ENCODE results near the gene TMEM132C. TPM values are rescaled to one million over a fixed set of nuclear protein-coding genes. Genes with fewer than 3 reads are reported as not detected.
A peak's percentile ranks its signal among the peaks of the same experiment; 100 is the strongest.

TMEM132C gene
- total and polyA plus RNA-seq, 2 of the 8 experiments (the other 6 are each of a cell fraction or from before 2014, with no cell fraction given), result 0.23 to 0.76 TPM

DNA sequence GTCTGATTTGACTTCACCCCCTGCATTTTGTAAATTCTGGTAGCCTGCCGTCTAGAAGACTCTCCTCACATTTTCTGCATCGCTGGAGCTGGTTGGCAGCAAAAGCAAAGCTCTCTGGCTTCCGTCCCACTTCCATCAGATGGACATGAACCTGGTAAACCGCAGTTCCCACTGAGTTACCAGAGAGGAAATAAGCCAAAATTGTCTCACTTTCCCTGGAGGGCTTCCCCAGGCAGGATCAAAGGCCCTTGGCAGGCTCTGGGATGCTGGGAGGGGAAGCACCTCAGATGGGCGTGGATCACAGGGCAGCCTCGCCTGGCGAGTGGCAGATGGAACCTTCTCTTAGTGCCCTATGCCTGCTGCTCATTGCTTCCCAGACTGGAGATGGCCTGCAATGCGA lies 243.5 kb downstream of the TMEM132C start:
- H3K9ac ChIP-seq (replicated peaks in 1 of 4; ENCODE audit: extremely low read depth in 1 of 4, low read depth in 3 of 4, low read length in 3 of 4), result no peak overlapping the region
- H2BK15ac ChIP-seq (ENCODE audit: low read length), result no peak overlapping the region
- no peaks in the 10 kb centered on the region for H3K79me2 ChIP-seq (ENCODE audit: control insufficient read depth in 1 of 2, insufficient read depth in 2 of 2, low read length in 2 of 2)
- H3K14ac ChIP-seq (ENCODE audit: insufficient read length), result no peak overlapping the region
- ChIA-PET POLR2A (ENCODE audit: partially characterized antibody) (no interaction called here), CTCF (ENCODE audit: partially characterized antibody) (interaction anchor here (0.8 to 0.9 kb wide), 2 partner anchors 31 to 104 kb away, joined by 3 read pairs; no protein-coding TSS in a partner anchor)
- FAIRE-seq (no peak), DNase-seq (ENCODE audit: low read depth in 1 of 2, low spot score in 2 of 2) (no peak)
- peak overlapping the region; percentile 49; the same call in 1 of the 2 replicates for H2BK20ac ChIP-seq (ENCODE audit: low read length)
- H4K8ac ChIP-seq (ENCODE audit: extremely low read depth, insufficient read depth, low read length), result no peak overlapping the region
- no peaks in the 10 kb centered on the region for H4K20me1 ChIP-seq (replicated peaks in 1 of 2; ENCODE audit: control insufficient read depth in 1 of 2, insufficient read depth in 2 of 2, low read length in 2 of 2)
- no peak overlapping the region for H3K4me2 ChIP-seq (ENCODE audit: insufficient read depth in 1 of 2, low read depth in 2 of 2, low read length in 2 of 2)
- H3K79me1 ChIP-seq (ENCODE audit: low read depth, low read length), result no peaks in the 10 kb centered on the region
- no peak overlapping the region for H2AFZ ChIP-seq (ENCODE audit: low read length)
- peak overlapping the region; percentile 63; the same call in 1 of the 2 replicates for H2BK12ac ChIP-seq (ENCODE audit: low read depth, low read length)
- H3K36me3 ChIP-seq (ENCODE audit: control insufficient read depth in 2 of 4, insufficient read depth in 4 of 4, low read length in 3 of 4), result no peaks in the 10 kb centered on the region
- peaks cover 3 to 13% of the 10 kb centered on the region in 2 experiments; a peak in 2 of 4 replicates for H3K9me3 ChIP-seq (ENCODE audit: insufficient read depth in 2 of 2, low read depth in 1 of 2, low read length in 1 of 2)
- H4K5ac ChIP-seq (ENCODE audit: insufficient read length, low read depth, low read length), result no peak overlapping the region
- H3K4ac ChIP-seq (replicated peaks; ENCODE audit: insufficient read length, low read depth, low read length), result no peak overlapping the region
- H3K23me2 ChIP-seq (ENCODE audit: low read depth, low read length), result no peaks in the 10 kb centered on the region
- H3K56ac ChIP-seq (replicated peaks; ENCODE audit: insufficient read length, low read depth, low read length), result no peak overlapping the region
- no peak for TF ChIP-seq HDAC6 (IDR thresholded peaks at IDR 0.05; ENCODE audit: low read depth, low read length)
- no peak for TF ChIP-seq NRF1 (IDR thresholded peaks at IDR 0.05; ENCODE audit: low read depth, low read length)
- TF ChIP-seq SP4 (IDR thresholded peaks at IDR 0.05; ENCODE audit: low read length), result no peak
- TF ChIP-seq ASH2L (IDR thresholded peaks at IDR 0.05; ENCODE audit: low read length), result no peak
- no peak for TF ChIP-seq TAF7 (optimal IDR thresholded peaks at IDR 0.05; ENCODE audit: borderline replicate concordance, low read depth, low read length)
- TF ChIP-seq POLR2AphosphoS5 (IDR thresholded peaks at IDR 0.05; ENCODE audit: low read depth, low read length), result no peak
- TF ChIP-seq, protein P1, sequence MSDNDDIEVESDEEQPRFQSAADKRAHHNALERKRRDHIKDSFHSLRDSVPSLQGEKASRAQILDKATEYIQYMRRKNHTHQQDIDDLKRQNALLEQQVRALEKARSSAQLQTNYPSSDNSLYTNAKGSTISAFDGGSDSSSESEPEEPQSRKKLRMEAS (IDR thresholded peaks at IDR 0.05), result no peak
- H4K91ac ChIP-seq (replicated peaks; ENCODE audit: insufficient read length, low read length), result no peak overlapping the region
- peak overlapping the region; percentile 91; the same call in 1 of the 2 replicates for H2AK5ac ChIP-seq (ENCODE audit: low read depth, low read length)
- H3K27ac ChIP-seq (ENCODE audit: low read depth, low read length), result no peak overlapping the region
- no peak overlapping the region for H2BK5ac ChIP-seq (ENCODE audit: low read depth, low read length)
- WGBS, 2 experiments (ENCODE audit: extremely low coverage in 1 of 2, insufficient coverage in 1 of 2, insufficient read length in 1 of 2, insufficient replicate concordance in 2 of 2, low coverage in 1 of 2, low lambda C conversion rate in 2 of 2, missing lambda C conversion rate in 1 of 2), result 91% methylated on average over 7 of the region's 8 CpGs; no CpG with 5 or more reads in 1 of the 2 experiments
- H2BK120ac ChIP-seq (replicated peaks; ENCODE audit: low read depth, low read length), result no peak overlapping the region
- H3K4me3 ChIP-seq (ENCODE audit: extremely low read depth in 1 of 4, insufficient read depth in 2 of 4, low read depth in 3 of 4, low read length in 4 of 4), result no peak overlapping the region
- no peak overlapping the region for H3K23ac ChIP-seq (ENCODE audit: insufficient read length)
- no peaks in the 10 kb centered on the region; a peak in 2 of 7 replicates for H3K27me3 ChIP-seq (replicated peaks in 1 of 4; ENCODE audit: control insufficient read depth in 3 of 4, extremely low read depth in 1 of 4, insufficient read depth in 3 of 4, low read length in 3 of 4)
- H3K4me1 ChIP-seq (replicated peaks in 1 of 4; ENCODE audit: control insufficient read depth in 3 of 4, insufficient read depth in 4 of 4, low read length in 3 of 4), result peaks cover 0 to 9% (median 3%) of the 10 kb centered on the region in 4 experiments; a peak in 5 of 7 replicates
- 0 out of 2 replicates have a peak overlapping the region, but pooled peaks have one; percentile 34 for H3K18ac ChIP-seq (ENCODE audit: extremely low read depth, low read length)
